Measurements from ENCODE around the gene SAMHD1. TPM values are rescaled to one million over a fixed set of nuclear protein-coding genes. Genes with fewer than 3 reads are reported as not detected.
A peak's percentile ranks its signal among the peaks of the same experiment; 100 is the strongest.
"Not testable (repeated sequence)": the region's sequence is repeated elsewhere in the genome, so short reads cannot be mapped to it uniquely, and the experiment has no call there.

Gene SAMHD1
- polyA plus RNA-seq (ENCODE audit: insufficient read depth in 1 of 5, insufficient read length in 5 of 5, low replicate concordance in 1 of 5) = 10 to 100 TPM; 28.4 to 38.9 (median 37.6) TPM
- long read RNA-seq, donor 1, full-length matches to known transcripts = 7 of 7 reads
- long read RNA-seq, donor 1, partial matches to known transcripts = 0 of 7 reads
- long read RNA-seq, donor 1, other reads (novel, unspliced or antisense) = 0 of 7 reads
- long read RNA-seq, donor 2, full-length matches to known transcripts = 4 of 4 reads
- long read RNA-seq, donor 2, partial matches to known transcripts = 0 of 4 reads
- long read RNA-seq, donor 2, other reads (novel, unspliced or antisense) = 0 of 4 reads
- long read RNA-seq, donor 3, full-length matches to known transcripts = 2 of 2 reads
- long read RNA-seq, donor 3, partial matches to known transcripts = 0 of 2 reads
- long read RNA-seq, donor 3, other reads (novel, unspliced or antisense) = 0 of 2 reads
- long read RNA-seq, donor 4, full-length matches to known transcripts = 7 of 7 reads
- long read RNA-seq, donor 4, partial matches to known transcripts = 0 of 7 reads
- long read RNA-seq, donor 4, other reads (novel, unspliced or antisense) = 0 of 7 reads
- long read RNA-seq, donor 5, full-length matches to known transcripts = 8 of 8 reads
- long read RNA-seq, donor 5, partial matches to known transcripts = 0 of 8 reads
- long read RNA-seq, donor 5, other reads (novel, unspliced or antisense) = 0 of 8 reads
- long read RNA-seq, donor 6, full-length matches to known transcripts = 7 of 7 reads
- long read RNA-seq, donor 6, partial matches to known transcripts = 0 of 7 reads
- long read RNA-seq, donor 6, other reads (novel, unspliced or antisense) = 0 of 7 reads
- long read RNA-seq, donor 7, full-length matches to known transcripts = 6 of 6 reads
- long read RNA-seq, donor 7, partial matches to known transcripts = 0 of 6 reads
- long read RNA-seq, donor 7, other reads (novel, unspliced or antisense) = 0 of 6 reads
- long read RNA-seq, donor 8, full-length matches to known transcripts = 2 of 2 reads
- long read RNA-seq, donor 8, partial matches to known transcripts = 0 of 2 reads
- long read RNA-seq, donor 8, other reads (novel, unspliced or antisense) = 0 of 2 reads

DNA sequence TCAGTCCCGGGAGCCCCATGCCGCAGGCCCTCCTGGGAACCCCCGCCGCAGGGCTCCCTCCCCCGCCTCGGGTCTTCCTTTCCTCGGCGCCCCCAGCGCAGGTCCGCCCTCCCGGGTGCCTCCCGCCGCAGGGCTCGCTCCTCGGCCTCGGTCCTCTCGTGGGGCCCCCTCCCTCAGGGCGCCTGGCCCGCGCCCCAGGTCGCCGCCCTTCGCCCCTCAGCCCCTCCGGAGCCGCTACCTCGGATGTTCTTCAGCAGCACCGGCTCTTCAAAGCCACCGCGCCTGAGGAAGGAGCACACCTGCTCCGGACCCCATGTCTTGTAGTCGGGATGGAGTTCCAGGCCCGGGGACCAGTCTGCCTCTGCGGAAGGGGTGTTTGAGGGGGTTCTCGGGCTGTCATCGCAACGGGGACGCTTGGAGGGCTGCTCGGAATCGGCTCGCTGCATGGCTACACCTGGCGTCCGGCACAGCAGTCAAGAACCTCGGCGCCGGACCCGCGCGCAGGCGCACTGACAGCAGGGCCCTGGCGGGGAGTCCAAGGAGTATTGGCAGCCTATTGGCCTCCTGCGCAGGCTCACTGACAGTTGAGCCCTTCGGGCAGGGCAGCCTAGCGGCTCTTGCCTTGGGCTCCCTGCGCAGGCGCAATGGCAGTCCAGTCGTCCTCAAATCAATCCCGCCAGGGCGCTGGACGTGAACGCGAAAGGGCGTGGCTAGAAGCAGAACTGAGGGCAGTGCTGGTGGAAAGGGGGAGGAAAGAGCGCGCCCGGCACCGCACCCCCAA lies at the start of gene SAMHD1:
TSS of gene SAMHD1 (minus strand) at position 511 of the 781 bp plus-strand sequence. CDS start at position 446, 65 bp downstream.
- peak; percentile 94 to 96 for DNase-seq

DNA sequence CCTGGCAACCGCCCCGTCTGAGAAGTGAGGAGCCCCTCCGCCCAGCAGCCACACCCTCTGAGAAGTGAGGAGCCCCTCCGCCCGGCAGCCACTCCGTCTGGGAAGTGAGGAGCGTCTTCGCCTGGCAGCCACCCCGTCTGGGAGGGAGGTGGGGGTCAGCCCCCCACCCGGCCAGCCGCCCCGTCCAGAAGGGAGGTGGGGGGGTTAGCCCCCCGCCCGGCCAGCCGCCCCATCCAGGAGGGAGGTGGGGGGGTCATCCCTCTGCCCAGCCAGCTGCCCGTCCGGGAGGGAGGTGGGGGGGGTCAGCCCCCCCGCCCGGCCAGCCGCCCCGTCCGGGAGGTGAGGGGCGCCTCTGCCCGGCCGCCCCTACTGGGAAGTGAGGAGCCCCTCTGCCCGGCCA lies 48.7 kb upstream of the SAMHD1 start:
- DNase-seq = not testable (repeated sequence)

DNA sequence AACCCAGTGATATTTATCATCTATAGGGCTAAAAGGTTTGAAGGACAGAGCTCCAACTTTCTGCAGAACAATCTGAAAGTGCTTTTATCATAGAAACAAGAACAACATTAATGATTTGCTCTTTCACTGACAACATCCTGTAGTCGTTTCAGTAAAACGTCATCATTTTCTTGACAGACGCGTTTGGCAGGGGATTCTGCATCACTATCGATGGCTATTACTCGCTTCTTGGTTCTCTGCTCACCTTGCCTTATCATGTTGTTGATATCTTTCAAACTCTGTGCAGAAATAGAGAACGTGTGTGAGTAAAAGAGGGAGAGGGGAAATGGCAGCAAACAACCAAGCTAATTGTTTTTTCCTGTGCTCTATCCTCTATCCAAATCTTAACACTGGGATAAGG lies 47.1 kb upstream of the SAMHD1 start:
- DNase-seq = no peak

DNA sequence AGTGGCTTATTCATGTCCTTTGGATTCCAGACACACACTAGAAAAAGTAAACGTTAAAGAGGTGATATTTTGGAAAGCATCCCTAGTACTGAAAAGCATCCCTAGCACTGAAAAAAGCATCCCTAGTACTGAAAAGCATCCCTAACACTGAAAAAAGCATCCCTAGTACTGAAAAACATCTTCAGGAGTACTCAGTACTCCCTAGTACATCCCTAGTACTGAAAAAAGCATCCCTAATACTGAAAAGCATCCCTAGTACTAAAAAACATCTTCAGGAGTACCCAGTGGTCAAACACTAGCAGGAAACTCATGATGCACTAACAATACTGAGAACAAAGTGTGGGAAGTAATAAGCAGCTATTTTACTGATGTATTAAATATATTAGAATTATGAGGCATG lies 45.6 kb upstream of the SAMHD1 start:
- DNase-seq = no peak

DNA sequence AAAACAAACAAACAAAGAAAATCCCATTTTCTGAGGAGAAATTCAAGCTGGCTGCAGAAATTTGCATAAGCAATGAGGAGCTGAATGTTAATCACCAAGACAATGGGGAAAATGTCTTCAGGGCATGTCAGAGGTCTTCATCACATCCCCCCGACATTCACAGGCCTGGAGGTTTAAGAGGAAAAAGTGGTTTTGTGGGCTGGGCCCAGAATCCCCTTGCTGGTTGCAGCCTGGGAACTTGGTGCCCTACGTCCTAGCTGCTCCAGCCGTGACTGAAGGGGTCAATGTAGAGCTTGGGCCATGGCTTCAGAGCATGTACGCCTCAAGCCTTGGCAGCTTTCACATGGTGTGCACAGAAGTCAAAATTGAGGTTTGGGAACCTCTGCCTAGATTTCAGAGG lies 42.7 kb upstream of the SAMHD1 start:
- not testable (repeated sequence) for DNase-seq

DNA sequence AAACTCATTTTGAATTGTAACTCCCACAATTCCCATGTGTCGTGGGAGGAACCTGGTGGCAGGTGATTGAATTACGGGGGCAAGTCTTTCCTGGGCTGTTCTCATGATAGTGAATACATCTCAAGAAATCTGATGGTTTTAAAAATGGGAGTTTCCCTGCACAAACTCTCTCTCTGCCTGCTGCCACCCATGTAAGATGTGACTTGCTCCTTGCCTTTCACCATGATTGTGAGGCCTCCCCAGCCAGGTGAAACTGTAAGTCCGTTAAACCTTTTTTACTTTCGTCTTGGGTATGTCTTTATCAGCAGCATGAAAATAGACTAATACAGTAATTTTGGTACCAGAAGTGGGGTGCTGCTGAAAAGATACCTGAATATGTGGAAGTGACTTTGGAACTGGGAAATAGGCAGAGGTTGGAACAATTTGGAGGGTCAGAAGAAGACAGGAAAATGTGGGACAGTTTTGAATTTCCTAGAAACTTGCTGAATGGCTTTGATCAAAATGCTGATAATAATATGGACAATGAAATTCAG lies 41.4 kb upstream of the SAMHD1 start:
- DNase-seq = no peak

DNA sequence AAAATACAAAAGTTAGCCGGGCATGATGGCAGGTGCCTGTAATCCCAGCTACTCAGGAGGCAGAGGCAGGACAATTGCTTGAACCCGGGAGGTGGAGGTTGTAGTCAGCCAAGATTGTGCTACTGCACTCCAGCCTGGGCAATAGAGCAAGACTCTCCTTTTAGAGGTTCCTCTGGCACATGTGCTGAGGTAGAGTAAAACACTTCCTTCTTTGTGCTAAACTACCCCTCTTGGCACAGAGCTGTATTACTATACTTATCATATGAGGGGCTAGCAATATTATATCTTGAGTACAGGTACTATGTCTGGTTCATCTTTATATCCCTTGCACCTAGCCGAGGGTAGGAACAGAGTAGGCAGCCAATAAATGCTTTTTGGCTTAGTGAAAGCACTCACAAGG lies 40.2 kb upstream of the SAMHD1 start:
- DNase-seq = no peak

DNA sequence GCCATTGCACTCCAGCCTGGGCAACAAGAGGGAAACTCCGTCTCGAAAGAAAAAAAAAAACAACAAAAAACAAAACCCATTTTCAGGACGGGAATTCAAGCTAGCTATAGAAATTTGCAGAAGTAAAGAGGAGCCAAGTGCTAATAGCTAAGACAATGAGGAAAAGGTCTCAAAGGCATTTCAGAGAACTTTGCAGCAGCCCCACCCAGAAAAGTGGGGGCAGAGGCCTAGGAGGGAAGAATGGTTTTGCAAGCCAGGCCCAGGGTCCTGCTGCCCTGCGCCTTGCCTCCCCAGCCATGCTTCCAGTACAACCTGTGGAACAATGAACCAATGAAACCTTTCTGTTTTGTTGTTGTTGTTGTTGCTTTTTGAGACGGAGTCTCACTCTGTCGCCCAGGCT lies 38.3 kb upstream of the SAMHD1 start:
- no peak for DNase-seq

DNA sequence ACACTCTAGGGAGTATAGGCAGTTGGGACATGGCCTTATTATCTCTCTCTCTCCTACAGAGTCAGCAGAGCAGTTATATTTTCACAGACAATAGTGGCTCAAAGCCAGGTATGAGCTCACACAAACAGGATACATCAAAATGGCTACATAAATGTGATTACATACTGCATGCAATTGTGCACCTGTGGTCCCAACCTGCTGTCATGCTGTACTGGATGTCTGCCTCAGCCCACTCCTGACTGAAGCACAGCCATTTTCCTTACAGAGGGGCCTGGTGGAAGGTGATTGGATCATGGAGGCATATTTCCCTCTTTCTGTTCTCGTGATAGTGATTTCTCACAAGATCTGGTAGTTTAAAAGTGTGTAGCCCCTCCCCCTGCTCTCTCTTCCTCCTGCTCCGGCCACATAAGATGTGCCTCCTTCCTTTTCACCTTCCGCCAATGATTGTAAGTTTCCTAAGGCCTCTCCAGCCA lies 37.0 kb upstream of the SAMHD1 start:
- peak in 1 of 2 donors; percentile 15 for DNase-seq

DNA sequence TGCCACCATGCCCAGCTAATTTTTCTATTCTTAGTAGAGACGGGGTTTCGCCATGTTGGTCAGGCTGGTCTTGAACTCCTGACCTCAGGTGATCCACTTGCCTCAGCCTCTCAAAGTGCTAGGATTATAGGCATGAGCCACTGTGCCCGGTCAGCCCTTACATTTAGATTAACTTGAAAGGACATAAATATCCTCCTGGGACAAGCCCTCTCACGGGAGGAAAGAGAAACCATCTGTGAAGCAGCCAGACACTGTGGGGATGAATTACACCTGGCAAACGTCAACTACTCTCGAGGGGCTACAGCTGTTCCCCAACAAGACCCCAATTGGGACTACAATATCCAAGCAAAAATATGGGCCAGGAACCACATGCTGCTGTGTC lies 32.7 kb upstream of the SAMHD1 start:
- no peak for DNase-seq

DNA sequence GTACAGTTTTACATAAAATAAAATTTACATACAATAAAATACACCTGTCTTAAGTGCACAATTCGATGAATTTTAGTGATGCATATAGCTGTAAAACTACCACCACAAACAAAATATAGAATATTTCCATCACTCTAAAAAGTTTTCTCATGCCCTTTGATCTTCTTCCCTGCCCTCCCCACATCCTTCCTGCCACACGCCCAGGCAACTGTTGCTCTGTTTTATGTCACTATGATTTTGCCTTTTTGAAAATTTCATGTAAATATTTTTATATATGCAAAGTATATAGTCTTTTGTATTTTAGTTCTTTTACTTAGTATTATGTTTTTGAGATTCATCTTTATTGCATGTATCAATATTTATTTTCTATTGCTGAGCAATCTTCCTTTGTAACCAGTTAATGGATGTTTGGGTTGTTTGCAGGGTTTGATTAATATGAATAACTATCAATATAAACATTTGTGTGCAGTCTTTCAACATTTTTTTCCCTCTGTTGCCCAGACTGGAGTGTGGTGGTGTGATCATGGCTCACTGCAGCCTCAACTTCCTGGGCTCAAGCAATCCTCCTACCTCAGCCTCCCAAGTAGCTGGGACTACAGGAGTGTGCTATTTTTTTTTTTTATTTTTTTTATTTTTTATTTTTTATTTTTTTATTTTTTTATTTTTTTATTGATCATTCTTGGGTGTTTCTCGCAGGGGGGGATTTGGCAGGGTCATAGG lies 23.8 kb upstream of the SAMHD1 start:
- no peak for DNase-seq

DNA sequence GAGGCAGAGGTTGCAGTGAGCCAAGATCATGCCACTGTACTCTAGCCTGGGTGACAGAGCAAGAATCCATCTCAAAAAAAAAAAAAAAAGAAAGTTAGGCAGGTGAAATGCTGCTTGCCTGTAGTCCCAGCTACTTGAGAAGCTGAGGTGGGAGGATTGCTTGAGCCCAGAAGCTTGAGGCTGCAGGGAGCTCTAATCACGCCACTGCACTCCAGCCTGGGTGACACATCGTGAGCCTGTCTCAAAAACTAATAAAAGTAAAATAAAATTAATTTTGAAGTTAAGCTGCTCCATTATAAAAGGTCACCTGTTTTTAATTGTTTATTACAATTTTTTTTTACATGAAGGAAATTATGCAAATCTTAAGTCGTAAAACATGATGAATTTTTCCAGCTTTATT lies 23.2 kb upstream of the SAMHD1 start:
- DNase-seq = no peak

DNA sequence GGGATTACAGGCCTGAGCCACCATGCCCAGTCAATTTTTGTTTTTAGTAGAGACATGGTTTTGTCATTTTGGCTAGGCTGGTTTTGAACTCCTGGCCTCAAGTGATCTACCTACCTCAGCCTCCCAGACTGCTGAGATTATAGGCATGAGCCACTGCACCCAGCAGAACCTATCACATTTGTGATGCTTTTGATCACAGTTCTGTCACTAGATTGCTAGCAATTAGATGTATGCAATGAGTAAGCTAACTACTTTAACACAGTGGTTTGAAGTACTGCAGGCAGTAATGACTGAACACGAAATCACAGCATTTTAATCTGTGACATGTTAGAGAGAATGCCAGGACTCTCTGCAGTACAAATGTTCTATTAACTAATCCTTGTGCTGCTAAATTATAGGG lies 19.6 kb upstream of the SAMHD1 start:
- DNase-seq = no peak

DNA sequence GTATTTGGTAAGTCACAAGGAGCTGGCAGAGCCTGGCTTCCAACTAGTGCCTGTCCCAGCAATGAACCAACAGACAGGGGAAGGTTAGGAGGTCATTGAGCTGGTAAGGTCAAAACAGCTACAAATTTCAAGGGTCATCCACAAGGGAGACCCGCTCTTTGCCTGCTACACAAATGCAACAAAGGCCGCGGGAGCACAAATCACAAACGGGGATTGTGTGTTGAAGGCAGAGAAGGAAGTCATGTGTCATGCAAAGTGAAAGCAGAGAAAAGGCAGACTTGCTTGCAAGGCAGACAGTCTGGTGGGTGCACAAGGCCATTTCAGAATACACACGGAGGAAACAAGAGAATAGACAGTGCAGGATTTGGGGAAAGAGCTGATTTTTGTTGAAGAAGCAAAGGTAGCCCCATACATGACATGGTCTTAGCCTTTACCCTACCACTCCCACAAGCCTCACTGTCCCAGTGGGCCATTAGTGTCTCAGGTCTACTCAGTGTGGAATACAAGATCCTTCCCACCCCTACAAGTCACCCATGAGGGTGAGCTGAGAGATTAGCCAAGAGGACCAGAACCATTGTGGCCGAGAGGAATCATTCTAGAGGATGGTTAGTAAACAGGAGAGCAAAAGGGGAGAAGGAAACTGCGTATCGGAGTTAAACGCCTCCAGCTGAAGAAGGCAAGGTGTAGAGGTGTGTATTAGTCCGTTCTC lies 18.1 kb upstream of the SAMHD1 start:
- no peak for DNase-seq

DNA sequence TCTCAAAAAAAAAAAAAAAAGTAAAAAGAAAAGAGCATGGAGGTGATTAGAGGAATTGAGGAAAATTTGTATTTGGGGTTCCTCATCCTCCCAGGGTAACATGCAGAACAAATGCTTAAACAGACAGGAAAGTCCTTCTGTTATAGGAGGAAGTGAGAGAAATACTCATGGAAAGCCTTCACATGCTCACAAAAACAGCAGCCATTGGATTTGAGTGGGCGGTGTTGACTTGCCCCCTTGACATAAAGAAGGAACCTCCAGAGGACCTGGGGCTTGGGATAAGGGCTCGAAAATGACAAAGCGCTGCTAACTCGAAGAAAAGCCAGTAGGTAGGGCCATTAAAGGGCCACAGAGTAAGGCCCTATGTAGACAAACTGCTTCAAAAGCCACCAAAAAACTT lies 17.5 kb upstream of the SAMHD1 start:
- DNase-seq = no peak

DNA sequence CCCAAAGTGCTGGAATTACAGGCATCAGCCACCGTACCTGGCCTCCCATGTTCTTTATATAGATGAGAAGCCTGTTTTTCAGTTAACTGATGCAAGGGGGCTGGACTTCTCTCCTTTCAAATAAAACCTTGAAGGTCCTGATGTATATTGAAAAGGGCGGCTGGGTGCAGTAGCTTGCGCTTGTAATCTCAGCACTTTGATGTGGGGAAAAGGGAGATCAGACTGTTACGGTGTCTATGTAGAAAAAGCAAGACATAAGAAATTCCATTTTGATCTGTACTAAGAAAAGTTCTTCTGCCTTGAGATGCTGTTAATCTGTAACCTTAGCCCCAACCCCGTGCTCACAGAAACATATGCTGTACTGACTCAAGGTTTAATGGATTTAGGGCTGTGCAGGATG lies 16.1 kb upstream of the SAMHD1 start:
- DNase-seq = no peak

DNA sequence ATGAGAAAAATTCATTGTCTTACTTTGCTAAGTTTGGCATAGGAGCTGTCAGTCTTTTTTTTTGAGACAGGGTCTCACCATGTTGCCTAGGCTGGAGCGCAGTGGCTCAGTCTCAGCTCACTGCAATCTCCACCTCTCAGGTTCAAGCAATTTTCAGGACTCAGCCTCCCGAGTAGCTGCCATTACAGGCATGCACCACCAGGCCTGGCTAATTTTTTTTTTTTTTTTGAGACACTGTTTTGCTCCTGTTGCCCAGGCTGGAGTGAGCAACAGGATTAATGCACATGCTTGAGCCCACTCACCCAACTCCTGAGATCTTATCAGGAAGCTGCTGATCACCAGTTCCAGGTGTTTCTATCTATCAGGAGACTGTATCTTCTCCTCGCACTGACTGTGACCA lies 15.5 kb upstream of the SAMHD1 start:
- DNase-seq = not testable (repeated sequence)

DNA sequence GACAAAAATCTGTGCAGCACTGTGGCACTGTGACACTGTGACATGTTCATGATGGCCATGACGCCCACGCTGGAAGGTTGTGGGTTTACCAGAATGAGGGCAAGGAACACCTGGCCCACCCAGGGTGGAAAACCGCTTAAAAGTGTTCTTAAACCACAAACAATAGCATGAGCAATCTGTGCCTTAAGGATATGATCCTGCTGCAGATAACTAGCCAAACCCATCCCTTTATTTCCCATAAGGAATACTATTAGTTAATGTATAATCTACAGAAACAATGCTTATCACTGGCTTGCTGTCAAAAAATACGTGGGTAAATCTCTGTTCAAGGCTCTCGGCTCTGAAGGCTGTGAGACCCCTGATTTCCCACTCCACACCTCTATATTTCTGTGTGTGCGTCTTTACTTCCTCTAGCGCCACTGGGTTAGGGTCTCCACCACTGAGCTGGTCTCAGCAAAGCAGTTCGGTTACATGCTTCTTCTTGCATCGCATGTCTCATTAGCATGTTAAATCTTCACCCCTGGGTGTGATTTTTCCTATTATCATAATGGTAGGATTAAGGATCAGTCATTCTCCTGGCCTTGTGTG lies 10.9 kb upstream of the SAMHD1 start:
- not testable (repeated sequence) for DNase-seq

DNA sequence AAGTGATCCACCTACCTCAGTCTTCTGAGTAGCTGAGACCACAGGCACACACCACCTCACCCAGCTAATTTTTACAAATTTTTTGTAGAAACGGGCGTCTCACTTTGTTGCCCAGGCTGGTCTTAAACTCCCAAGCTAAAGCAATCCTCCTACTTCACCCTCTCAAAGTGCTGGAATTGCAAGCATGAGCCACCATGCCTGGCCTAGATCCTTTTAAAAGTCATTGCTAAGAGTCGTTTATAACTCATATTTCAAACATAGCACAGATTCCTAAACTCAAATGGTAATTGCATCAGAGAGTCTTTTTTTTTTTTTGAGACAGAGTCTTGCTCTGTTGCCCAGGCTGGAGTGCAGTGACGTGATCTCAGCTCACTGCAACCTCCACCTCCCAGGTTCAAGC lies 7.7 kb upstream of the SAMHD1 start:
- DNase-seq = no peak

Measured in right lung (tissue), 10 donors.